A673 (cell line): ENCODE data around the gene ELF5. TPM values are rescaled to one million over a fixed set of nuclear protein-coding genes. Genes with fewer than 3 reads are reported as not detected.

Experiments used
- BruUV-seq: library from RNA; stranded (reverse); fragments of 400-500 nt; replicated peaks from 2 replicates; lab custom pipeline; 2021; lab: Mats Ljungman, UMichigan
- CTCF ChIA-PET: fragments of 300-600 bp; sonication (Branson Sonifier 250); formaldehyde crosslinking; loops from one replicate; lab custom pipeline; 2022; ENCODE audit warnings: antibody characterized with exemption; lab: Charles Lee
- POLR2A ChIA-PET: fragments of 300-600 bp; sonication (Branson Sonifier 250); formaldehyde crosslinking; loops from one replicate; lab custom pipeline; 2022; ENCODE audit warnings: antibody characterized with exemption; ENCODE audit not compliant: low non-redundant PET; lab: Charles Lee
- DNase-seq: peaks from one replicate; pipeline ENCODE4 v3.0.0-alpha.2; 2015; ENCODE audit warnings: low spot score
- H3K27ac ChIP-seq: fragments of 200-600 bp; sonication (generic); 2 replicates; pipeline ENCODE4 v1.5.1; 2016; ENCODE audit warnings: mixed run types, low read depth, mild to moderate bottlenecking, mixed read lengths, antibody characterized with exemption, low read length; ENCODE audit not compliant: poor library complexity, severe bottlenecking
- H3K27me3 ChIP-seq: fragments of 200-600 bp; sonication (generic); replicated peaks from 2 replicates; pipeline ENCODE4 v1.6.1; 2017; ENCODE audit warnings: mixed run types, low read depth, mild to moderate bottlenecking, mixed read lengths, antibody characterized with exemption, low read length; ENCODE audit not compliant: insufficient read depth, poor library complexity
- H3K36me3 ChIP-seq: fragments of 200-600 bp; sonication (generic); 2 replicates; pipeline ENCODE4 v1.6.1; 2016; ENCODE audit warnings: mixed run types, mild to moderate bottlenecking, mixed read lengths, antibody characterized with exemption, low read length; ENCODE audit not compliant: insufficient read depth, poor library complexity, severe bottlenecking
- H3K4me1 ChIP-seq: fragments of 200-600 bp; sonication (generic); 2 replicates; pipeline ENCODE4 v1.6.1; 2017; ENCODE audit warnings: mixed run types, mild to moderate bottlenecking, mixed read lengths, antibody characterized with exemption, low read length; ENCODE audit not compliant: insufficient read depth, poor library complexity, severe bottlenecking
- H3K4me3 ChIP-seq: fragments of 200-600 bp; sonication (generic); 2 replicates; pipeline ENCODE4 v1.5.1; 2016; ENCODE audit warnings: low read depth, mixed run types, mild to moderate bottlenecking, mixed read lengths, low read length; ENCODE audit not compliant: poor library complexity, severe bottlenecking
- H3K9me3 ChIP-seq: fragments of 200-600 bp; sonication (generic); 2 replicates; pipeline ENCODE4 v1.6.1; 2016; ENCODE audit warnings: mixed run types, low read depth, mild to moderate bottlenecking, mixed read lengths, antibody characterized with exemption, low read length; ENCODE audit not compliant: poor library complexity, severe bottlenecking
- CTCF ChIP-seq: fragments of 300-800, 200-600 bp; sonication (generic); conservative IDR thresholded peaks from 2 replicates; pipeline ENCODE4 v1.5.1; 2017; ENCODE audit warnings: low read depth, mild to moderate bottlenecking, antibody characterized with exemption, low read length, moderate library complexity, mixed read lengths
- EZH2 ChIP-seq: fragments of 200-600 bp; sonication (generic); IDR thresholded peaks from 2 replicates; pipeline ENCODE4 v1.6.1; 2017; ENCODE audit warnings: borderline replicate concordance, low read depth, mild to moderate bottlenecking, mixed read lengths, antibody characterized with exemption, low read length; ENCODE audit not compliant: poor library complexity, severe bottlenecking
- intact Hi-C: fragments of 100-400 bp; cut with micrococcal nuclease; formaldehyde crosslinking; loops from one replicate; pipeline ENCODE4 v1.10.0; 2022; ENCODE audit not compliant: unreplicated experiment
- total RNA-seq: library from RNA; stranded (reverse); gene quantifications from 2 replicates; pipeline ENCODE4 v1.2.3, GENCODE V29; 2021

Gene ELF5
- total RNA-seq, 1 experiment from 2014 or later = not detected

GRCh38 chr11:34501949-34502348 lies 11.6 kb downstream of the ELF5 start:
- no peaks in the 10 kb centered on the region for H3K36me3 ChIP-seq
- no peak for DNase-seq
- H3K27me3 ChIP-seq = no peaks in the 10 kb centered on the region
- no peaks in the 10 kb centered on the region for H3K9me3 ChIP-seq
- TF ChIP-seq EZH2 (no peak), CTCF (no peak)
- no peak overlapping the region for H3K4me3 ChIP-seq
- H3K4me1 ChIP-seq = no peaks in the 10 kb centered on the region
- POLR2A ChIA-PET = no interaction called here
- CTCF ChIA-PET = interaction anchor here (0.7 kb wide), 1 partner anchor 43 kb away, joined by 3 read pairs; no protein-coding TSS in a partner anchor
- H3K27ac ChIP-seq = no peak overlapping the region
- no TSS peak for BruUV-seq
- intact Hi-C loops = no loop called here

- TF ChIP-seq EZH2 = no peak
- TF ChIP-seq CTCF = no peak
- H3K27me3 ChIP-seq = no peaks in the 10 kb centered on the region
- DNase-seq = no peak
Measured at GRCh38 chr11:34501500-34501899, 12.1 kb downstream of the ELF5 start.

GRCh38 chr11:34499719-34500500 lies 13.7 kb downstream of the ELF5 start:
- no peaks in the 10 kb centered on the region for H3K27me3 ChIP-seq
- no peaks in the 10 kb centered on the region for H3K36me3 ChIP-seq
- BruUV-seq = no TSS peak
- no peak overlapping the region for H3K4me3 ChIP-seq
- POLR2A ChIA-PET = no interaction called here
- TF ChIP-seq CTCF = no peak
- TF ChIP-seq EZH2 = no peak
- intact Hi-C loops = no loop called here
- CTCF ChIA-PET = interaction anchor here (0.7 kb wide), 1 partner anchor 18 kb away, joined by 3 read pairs; no protein-coding TSS in a partner anchor
- no peaks in the 10 kb centered on the region for H3K4me1 ChIP-seq
- DNase-seq = no peak
- H3K9me3 ChIP-seq = no peaks in the 10 kb centered on the region
- H3K27ac ChIP-seq = no peak overlapping the region

More at GRCh38 chr11:34501500-34501899, 12.1 kb downstream of the ELF5 start:
- ChIA-PET POLR2A (no interaction called here), CTCF (no interaction called here)
- no TSS peak for BruUV-seq
- Histone ChIP-seq H3K9me3 (no peaks in the 10 kb centered on the region), H3K4me1 (no peaks in the 10 kb centered on the region), H3K27ac (no peak overlapping the region), H3K4me3 (no peak overlapping the region), H3K36me3 (no peaks in the 10 kb centered on the region)
- intact Hi-C loops = no loop called here
